Esophagus muscularis mucosa (tissue), 4 donors: ENCODE data around the gene HAGH. TPM values are rescaled to one million over a fixed set of nuclear protein-coding genes. Genes with fewer than 3 reads are reported as not detected.
A peak's percentile ranks its signal among the peaks of the same experiment; 100 is the strongest.

ENCODE experiments used
- DNase-seq: peaks from one replicate; pipeline ENCODE4 v3.0.0-alpha.2; 2017; ENCODE audit errors: extremely low spot score
- H3K27ac ChIP-seq, 4 donors: fragments of 200-600 bp; sonication (generic); replicated peaks in 1 of 4; 1 replicate in 3 of 4; 2 replicates in 1 of 4; pipeline ENCODE4 v1.5.1; 2016 to 2019; ENCODE audit warnings: mild to moderate bottlenecking in 1 of 4
- H3K27me3 ChIP-seq, 4 donors: fragments of 200-600 bp; sonication (generic); one replicate each; pipeline versions ENCODE4 v1.5.1 to v1.6.0; 2016 to 2019
- H3K36me3 ChIP-seq, 4 donors: fragments of 200-600 bp; sonication (generic); one replicate each; pipeline ENCODE4 v1.5.1; 2016 to 2019
- H3K4me1 ChIP-seq, 4 donors: fragments of 200-600 bp; sonication (generic); one replicate each; pipeline ENCODE4 v1.5.1; 2016 to 2019
- H3K4me3 ChIP-seq, 4 donors: fragments of 200-600 bp; sonication (generic); 1 replicate in 2 of 4; 2 replicates in 2 of 4; pipeline ENCODE4 v1.5.1; 2016 to 2019; ENCODE audit warnings: mild to moderate bottlenecking in 4 of 4, moderate library complexity in 1 of 4
- H3K9me3 ChIP-seq, 4 donors: fragments of 200-600 bp; sonication (generic); 1 replicate in 3 of 4; 2 replicates in 1 of 4; pipeline ENCODE4 v1.5.1; 2016 to 2019
- CTCF ChIP-seq, 3 experiments: fragments of 200-600 bp in 2 of 3; fragments of 450-650 bp in 1 of 3; sonication (generic) in 2 of 3; IDR thresholded peaks; one replicate each; pipeline ENCODE4 v1.5.1; 2017 to 2019; ENCODE audit warnings: antibody characterized with exemption in 3 of 3, mild to moderate bottlenecking in 2 of 3, moderate library complexity in 1 of 3
- EP300 ChIP-seq: sonication (generic); formaldehyde crosslinking; IDR thresholded peaks from one replicate; pipeline ENCODE4 v1.6.1; 2017; ENCODE audit warnings: antibody characterized with exemption
- POLR2A ChIP-seq: fragments of 450-650 bp; IDR thresholded peaks from one replicate; pipeline ENCODE4 v1.6.1; 2017; ENCODE audit warnings: antibody characterized with exemption, moderate library complexity, mild to moderate bottlenecking, low read depth
- POLR2AphosphoS5 ChIP-seq, 2 donors: sonication (generic); formaldehyde crosslinking; IDR thresholded peaks; one replicate each; pipeline ENCODE4 v1.6.1; 2017; ENCODE audit warnings: antibody characterized with exemption in 2 of 2
- WGBS: methylation state at CpG from one replicate; pipeline ENCODE4 v1.1.5; 2018; 5-methylcytosine and 5-hydroxymethylcytosine counted together
- intact Hi-C: fragments of 100-400 bp; cut with DNase I; formaldehyde crosslinking; loops from one replicate; pipeline ENCODE4 v1.15.1; 2023
- total RNA-seq, 4 donors: library from RNA; depleted of rRNA; stranded (reverse); fragments of >200 nt; gene quantifications; one replicate each; pipeline versions ENCODE4 v1.1.0 to v1.2.1, GENCODE V29; 2016

The HAGH gene
- total RNA-seq, 4 donors from 2014 or later: 148 to 264 (median 180) TPM

DNA sequence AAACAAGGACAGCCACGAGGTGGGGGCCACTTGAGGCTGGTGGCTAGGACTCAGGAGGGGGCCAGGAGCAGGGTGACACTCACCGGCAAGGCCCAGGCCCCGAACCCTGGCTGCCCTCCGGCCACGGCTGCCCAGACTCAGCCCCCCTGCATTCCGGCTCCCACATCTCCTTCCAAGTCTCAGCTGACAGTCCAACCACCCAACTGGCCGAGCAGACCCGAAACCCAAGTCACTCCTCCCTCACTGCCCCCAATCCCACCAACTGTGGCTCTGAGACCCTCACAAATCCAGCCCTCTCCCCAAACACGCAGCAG is 9.4 kb downstream of the HAGH start:
- Histone ChIP-seq H3K9me3 (no peaks in the 10 kb centered on the region), H3K27me3 (no peaks in the 10 kb centered on the region), H3K4me3 (no peak overlapping the region), H3K4me1 (peaks cover 0 to 11% (median 10%) of the 10 kb centered on the region in 4 donors), H3K36me3 (peaks cover 48 to 90% (median 85%) of the 10 kb centered on the region in 4 donors), H3K27ac (no peak overlapping the region)
- WGBS: 90% methylated on average over 9 of the region's 9 CpGs
- DNase-seq: no peak
- TF ChIP-seq POLR2AphosphoS5 (IDR thresholded peaks at IDR 0.05): no peak
- TF ChIP-seq POLR2A: no peak
- no peak for TF ChIP-seq EP300
- TF ChIP-seq CTCF (IDR thresholded peaks at IDR 0.05): no peak
- intact Hi-C loops: no loop called here

DNA sequence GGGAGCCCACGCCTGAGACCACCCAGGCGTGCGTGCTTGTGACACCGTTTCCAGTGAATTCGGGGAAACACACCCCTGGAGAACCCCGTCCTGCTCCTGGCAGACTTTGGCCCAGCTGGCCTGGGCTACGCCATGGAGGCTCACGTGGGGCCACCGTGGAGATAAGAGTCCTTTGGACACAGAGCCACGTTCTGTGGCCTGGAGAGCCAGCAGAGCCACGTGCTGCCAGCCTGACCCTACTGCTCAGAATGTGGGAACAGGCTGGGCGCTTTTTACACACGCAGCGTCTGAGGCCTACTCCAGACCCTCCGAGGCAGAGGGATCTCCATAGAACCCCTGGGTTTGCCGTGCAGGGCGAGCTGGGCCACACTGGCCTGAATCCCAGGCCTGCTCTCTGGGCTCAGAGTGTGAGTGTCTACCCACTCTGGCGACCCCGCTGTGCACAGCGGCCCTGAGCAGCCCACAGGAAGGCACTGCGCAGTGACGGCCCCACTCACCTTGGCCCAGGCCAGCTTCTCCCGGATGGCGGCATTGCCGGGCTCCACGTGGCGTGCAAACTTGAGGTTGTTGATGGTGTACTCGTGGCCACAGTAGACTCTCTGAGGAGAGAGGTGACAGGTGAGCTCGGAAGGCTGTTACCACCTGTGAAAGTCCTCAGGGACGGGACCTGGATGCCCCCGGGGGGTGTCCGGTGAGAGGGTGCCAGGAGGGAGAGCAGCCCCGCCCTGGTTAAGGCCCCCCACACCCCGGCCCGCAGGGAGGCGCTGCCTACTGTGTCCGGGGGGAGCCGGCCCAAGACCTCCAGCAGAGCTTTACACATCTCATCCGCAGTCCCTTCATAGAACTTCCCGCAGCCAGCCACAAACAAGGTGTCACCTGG is 10.0 kb downstream of the HAGH start:
- Histone ChIP-seq H3K4me3 (no peak overlapping the region), H3K36me3 (peaks cover 46 to 85% (median 80%) of the 10 kb centered on the region in 4 donors), H3K27ac (no peak overlapping the region), H3K9me3 (no peaks in the 10 kb centered on the region), H3K27me3 (no peaks in the 10 kb centered on the region), H3K4me1 (peaks cover 0 to 11% (median 10%) of the 10 kb centered on the region in 4 donors)
- no peak for DNase-seq
- intact Hi-C loops: no loop called here
- WGBS: 96% methylated on average over 30 of the region's 40 CpGs
- TF ChIP-seq POLR2A (no peak), POLR2AphosphoS5 (IDR thresholded peaks at IDR 0.05) (no peak), CTCF (IDR thresholded peaks at IDR 0.05) (no peak), EP300 (no peak)

- 89% methylated on average over 11 of the region's 11 CpGs for WGBS
- no peak for DNase-seq
- intact Hi-C loops: no loop called here
- TF ChIP-seq POLR2AphosphoS5 (IDR thresholded peaks at IDR 0.05): no peak
- no peak for TF ChIP-seq CTCF (IDR thresholded peaks at IDR 0.05)
- no peak for TF ChIP-seq POLR2A
- no peak for TF ChIP-seq EP300
- peaks cover 36 to 85% (median 75%) of the 10 kb centered on the region in 4 donors for H3K36me3 ChIP-seq
- peaks cover 0 to 11% (median 10%) of the 10 kb centered on the region in 4 donors for H3K4me1 ChIP-seq
- H3K27ac ChIP-seq: no peak overlapping the region
- no peaks in the 10 kb centered on the region for H3K9me3 ChIP-seq
- no peaks in the 10 kb centered on the region for H3K27me3 ChIP-seq
- no peak overlapping the region for H3K4me3 ChIP-seq
Observed at GRCh38 chr16:1815461-1815860, 11.2 kb downstream of the HAGH start.

GRCh38 chr16:1812732-1813163 is 13.9 kb downstream of the HAGH start:
- peak overlapping the region in 1 of 4 donors; percentile 47 for H3K27ac ChIP-seq
- TF ChIP-seq EP300: no peak
- TF ChIP-seq POLR2AphosphoS5 (IDR thresholded peaks at IDR 0.05): peak in 1 of 2 donors; percentile 52
- peak; percentile 40 to 68 (median 50) for TF ChIP-seq CTCF (IDR thresholded peaks at IDR 0.05)
- H3K9me3 ChIP-seq: no peaks in the 10 kb centered on the region
- no peak overlapping the region for H3K4me3 ChIP-seq
- WGBS: 11% methylated on average over 9 of the region's 17 CpGs
- H3K36me3 ChIP-seq: peaks cover 39 to 84% (median 73%) of the 10 kb centered on the region in 4 donors
- no peaks in the 10 kb centered on the region for H3K27me3 ChIP-seq
- peaks cover 0 to 11% (median 10%) of the 10 kb centered on the region in 4 donors for H3K4me1 ChIP-seq
- intact Hi-C loops: no loop called here
- peak; percentile 93 for DNase-seq
